IPS-18c (cell line): ENCODE results near the gene SLC66A2.

ENCODE experiments used
- H3K4me3 ChIP-seq: 2 replicates; pipeline ENCODE4 v1.7.0; 2013; ENCODE audit warnings: low read depth, mild to moderate bottlenecking, low read length, moderate library complexity; ENCODE audit not compliant: insufficient read depth
- H3K9me3 ChIP-seq: one replicate; pipeline ENCODE4 v1.6.1; 2013; ENCODE audit warnings: mild to moderate bottlenecking, low read length, moderate library complexity; ENCODE audit not compliant: control insufficient read depth, insufficient read depth

Gene SLC66A2

GRCh38 chr18:79932907-79933306 is 18.5 kb downstream of the SLC66A2 start:
- H3K9me3 ChIP-seq: peaks cover 2% of the 10 kb centered on the region
- H3K4me3 ChIP-seq: no peak overlapping the region

GRCh38 chr18:79931475-79931874 is 20.0 kb downstream of the SLC66A2 start:
- no peak overlapping the region for H3K4me3 ChIP-seq
- H3K9me3 ChIP-seq: peaks cover 2% of the 10 kb centered on the region

- no peak overlapping the region for H3K4me3 ChIP-seq
Observed at GRCh38 chr18:79930020-79930642, 21.3 kb downstream of the SLC66A2 start.

GRCh38 chr18:79928563-79928960 is 22.9 kb downstream of the SLC66A2 start:
- H3K4me3 ChIP-seq: no peak overlapping the region
- peaks cover 2% of the 10 kb centered on the region for H3K9me3 ChIP-seq

More at GRCh38 chr18:79930020-79930642, 21.3 kb downstream of the SLC66A2 start:
- peaks cover 2% of the 10 kb centered on the region for H3K9me3 ChIP-seq

- Histone ChIP-seq H3K9me3 (peaks cover 2% of the 10 kb centered on the region), H3K4me3 (no peak overlapping the region)
Observed at GRCh38 chr18:79927607-79928562, 23.6 kb downstream of the SLC66A2 start.

GRCh38 chr18:79926715-79927606 is 24.5 kb downstream of the SLC66A2 start:
- Histone ChIP-seq H3K4me3 (no peak overlapping the region), H3K9me3 (peaks cover 2% of the 10 kb centered on the region)

GRCh38 chr18:79926306-79926705 is 25.1 kb downstream of the SLC66A2 start:
- peaks cover 2% of the 10 kb centered on the region for H3K9me3 ChIP-seq
- H3K4me3 ChIP-seq: no peak overlapping the region

GRCh38 chr18:79924814-79925731 is 26.4 kb downstream of the SLC66A2 start:
- H3K4me3 ChIP-seq: no peak overlapping the region

GRCh38 chr18:79923896-79924585 is 27.4 kb downstream of the SLC66A2 start:
- no peaks in the 10 kb centered on the region for H3K9me3 ChIP-seq

More at GRCh38 chr18:79924814-79925731, 26.4 kb downstream of the SLC66A2 start:
- peaks cover 2% of the 10 kb centered on the region for H3K9me3 ChIP-seq

GRCh38 chr18:79922971-79923411 is 28.5 kb downstream of the SLC66A2 start:
- Histone ChIP-seq H3K9me3 (no peaks in the 10 kb centered on the region), H3K4me3 (no peak overlapping the region)

More at GRCh38 chr18:79923896-79924585, 27.4 kb downstream of the SLC66A2 start:
- H3K4me3 ChIP-seq: no peak overlapping the region

- no peak overlapping the region for H3K4me3 ChIP-seq
- H3K9me3 ChIP-seq: no peaks in the 10 kb centered on the region
Observed at GRCh38 chr18:79921984-79922965, 29.2 kb downstream of the SLC66A2 start.

GRCh38 chr18:79919089-79919488 is 32.4 kb downstream of the SLC66A2 start:
- H3K9me3 ChIP-seq: no peaks in the 10 kb centered on the region
- no peak overlapping the region for H3K4me3 ChIP-seq

GRCh38 chr18:79918615-79919011 is 32.8 kb downstream of the SLC66A2 start:
- no peak overlapping the region for H3K4me3 ChIP-seq
- H3K9me3 ChIP-seq: no peaks in the 10 kb centered on the region

- Histone ChIP-seq H3K9me3 (no peaks in the 10 kb centered on the region), H3K4me3 (no peak overlapping the region)
Observed at GRCh38 chr18:79917853-79918614, 33.4 kb downstream of the SLC66A2 start.
